Mucosa of stomach (tissue), 1 donor: ENCODE results near the gene RIOK1.
A peak's percentile ranks its signal among the peaks of the same experiment; 100 is the strongest.

Experiments used
- H3K27me3 ChIP-seq: one replicate; pipeline ENCODE4 v1.7.0; 2013; ENCODE audit warnings: mild to moderate bottlenecking, low read length; ENCODE audit not compliant: control insufficient read depth, insufficient read depth
- H3K36me3 ChIP-seq: one replicate; pipeline ENCODE4 v1.7.0; 2013; ENCODE audit warnings: low read length; ENCODE audit not compliant: control insufficient read depth, insufficient read depth
- H3K4me1 ChIP-seq: one replicate; pipeline ENCODE4 v1.7.0; 2013; ENCODE audit warnings: mild to moderate bottlenecking, low read length; ENCODE audit not compliant: control insufficient read depth, insufficient read depth
- H3K4me3 ChIP-seq: one replicate; pipeline ENCODE4 v1.7.0; 2013; ENCODE audit warnings: low read length
- H3K9ac ChIP-seq: one replicate; pipeline ENCODE4 v1.7.0; 2013; ENCODE audit warnings: mild to moderate bottlenecking, low read length, moderate library complexity
- H3K9me3 ChIP-seq: one replicate; pipeline ENCODE4 v1.7.0; 2013; ENCODE audit warnings: mild to moderate bottlenecking, low read length, moderate library complexity; ENCODE audit not compliant: control insufficient read depth
- donor health status: Pancreatic carcinoma.

The RIOK1 gene

DNA sequence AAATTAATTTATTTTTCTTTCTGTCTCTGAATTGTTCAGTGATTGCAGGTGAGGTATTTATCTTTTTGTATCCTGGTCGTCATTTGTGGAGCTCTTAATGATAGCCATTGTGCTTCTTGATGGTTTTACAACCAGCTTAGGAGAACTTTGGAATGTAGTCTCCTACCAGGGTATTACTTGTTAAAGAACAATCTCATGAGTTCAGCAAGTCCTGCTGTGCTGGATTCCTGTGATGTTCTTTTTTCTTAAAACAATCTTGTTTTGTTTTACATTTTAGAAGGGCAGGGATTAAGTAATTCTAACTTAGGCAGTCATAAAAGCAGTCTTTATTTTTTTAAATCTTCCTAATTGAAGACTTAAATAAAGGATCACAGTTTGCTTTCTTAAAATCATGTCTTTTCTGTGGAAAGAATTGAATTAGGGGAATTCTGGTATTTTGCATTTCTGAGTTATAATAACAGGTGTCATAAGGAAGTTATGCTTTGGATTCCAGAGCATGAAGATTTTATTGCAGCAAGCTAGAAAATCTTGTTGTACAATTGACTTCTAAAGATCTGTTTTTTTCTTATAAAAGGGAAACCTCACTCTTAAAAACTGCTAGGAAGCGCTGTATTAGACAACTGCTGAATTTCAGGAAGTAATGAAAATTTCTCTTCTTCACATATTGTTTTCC, 23.7 kb downstream of the RIOK1 start:
- no peak overlapping the region for H3K9ac ChIP-seq
- H3K9me3 ChIP-seq: no peaks in the 10 kb centered on the region
- no peak overlapping the region for H3K4me3 ChIP-seq
- H3K27me3 ChIP-seq: no peaks in the 10 kb centered on the region
- peaks cover 15% of the 10 kb centered on the region for H3K36me3 ChIP-seq
- H3K4me1 ChIP-seq: no peaks in the 10 kb centered on the region

DNA sequence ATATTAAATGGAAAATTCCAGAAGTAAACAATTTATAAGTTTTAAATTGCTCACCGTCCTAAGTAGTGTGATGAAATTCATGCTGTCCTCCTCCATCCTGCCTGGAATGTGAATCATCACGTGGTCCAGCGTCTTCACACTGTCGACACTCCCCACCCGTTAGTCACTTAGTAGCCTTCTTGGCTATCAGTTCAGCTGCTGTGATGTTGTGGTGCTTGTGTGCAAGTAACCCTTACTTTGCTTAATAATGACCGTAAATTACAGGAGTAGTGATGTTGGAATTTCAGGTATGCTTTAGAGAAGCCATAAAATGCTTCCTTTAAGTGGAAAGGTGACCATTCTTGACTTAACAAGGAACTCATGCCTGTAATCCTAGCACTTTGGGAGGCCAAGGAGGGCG, 25.2 kb downstream of the RIOK1 start:
- Histone ChIP-seq H3K36me3 (peaks cover 15% of the 10 kb centered on the region), H3K4me3 (no peak overlapping the region), H3K27me3 (no peaks in the 10 kb centered on the region), H3K9ac (no peak overlapping the region), H3K9me3 (no peaks in the 10 kb centered on the region), H3K4me1 (peaks cover 8% of the 10 kb centered on the region)

DNA sequence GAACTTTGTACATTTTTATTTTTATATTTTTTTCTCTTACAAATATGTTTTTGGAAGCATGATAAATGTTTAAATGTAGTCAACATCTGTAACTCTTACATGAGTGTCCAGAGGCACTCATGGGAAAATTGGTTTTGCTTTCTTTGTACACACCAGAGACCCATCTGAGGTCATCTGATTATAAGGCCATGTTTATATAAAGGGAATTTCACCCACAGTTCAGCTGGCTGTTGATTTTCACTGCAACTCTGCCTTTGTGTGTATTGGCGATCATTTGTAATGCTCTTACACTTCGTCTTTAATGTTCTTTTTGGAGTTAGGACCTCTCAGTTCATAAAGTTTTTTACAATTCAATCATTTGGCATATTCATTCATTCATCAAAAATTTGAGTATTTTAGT, 28.1 kb downstream of the RIOK1 start:
- H3K4me1 ChIP-seq: peaks cover 8% of the 10 kb centered on the region
- H3K9me3 ChIP-seq: no peaks in the 10 kb centered on the region
- H3K27me3 ChIP-seq: no peaks in the 10 kb centered on the region
- no peak overlapping the region for H3K9ac ChIP-seq
- H3K36me3 ChIP-seq: peaks cover 15% of the 10 kb centered on the region
- no peak overlapping the region for H3K4me3 ChIP-seq

DNA sequence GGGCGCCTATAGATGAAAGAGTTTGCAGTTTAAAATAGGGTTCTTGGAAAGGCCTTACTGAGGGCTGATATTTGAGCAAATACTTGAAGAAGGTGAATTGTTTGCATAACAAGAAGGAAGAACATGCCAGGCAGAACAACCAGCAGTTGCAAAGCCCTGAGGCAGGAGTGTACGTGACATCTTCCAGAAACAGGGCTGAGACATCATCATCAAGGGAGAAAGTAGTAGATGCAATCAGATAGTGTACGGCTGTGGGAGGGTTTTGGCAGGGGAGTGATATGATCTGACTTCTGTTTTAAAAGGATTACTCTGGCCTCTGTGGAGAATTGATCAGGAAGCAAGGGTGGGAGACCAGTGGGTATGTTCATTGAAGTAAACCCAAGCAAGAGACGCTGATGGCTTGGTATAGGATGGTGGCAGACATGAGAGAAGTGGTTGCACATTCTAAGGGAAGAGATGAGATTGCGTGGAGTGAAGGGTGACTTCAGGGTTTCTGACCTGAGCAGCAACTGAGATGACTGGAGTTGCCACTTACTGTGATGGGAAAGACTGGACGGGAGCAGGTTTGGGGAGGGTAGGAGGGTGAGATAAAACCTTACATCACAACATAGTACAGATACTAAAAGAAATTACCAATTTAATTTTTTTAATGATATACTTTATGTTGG, 28.8 kb downstream of the RIOK1 start:
- Histone ChIP-seq H3K4me1 (peaks cover 8% of the 10 kb centered on the region), H3K9ac (no peak overlapping the region), H3K9me3 (no peaks in the 10 kb centered on the region), H3K4me3 (no peak overlapping the region), H3K36me3 (peaks cover 15% of the 10 kb centered on the region), H3K27me3 (no peaks in the 10 kb centered on the region)

DNA sequence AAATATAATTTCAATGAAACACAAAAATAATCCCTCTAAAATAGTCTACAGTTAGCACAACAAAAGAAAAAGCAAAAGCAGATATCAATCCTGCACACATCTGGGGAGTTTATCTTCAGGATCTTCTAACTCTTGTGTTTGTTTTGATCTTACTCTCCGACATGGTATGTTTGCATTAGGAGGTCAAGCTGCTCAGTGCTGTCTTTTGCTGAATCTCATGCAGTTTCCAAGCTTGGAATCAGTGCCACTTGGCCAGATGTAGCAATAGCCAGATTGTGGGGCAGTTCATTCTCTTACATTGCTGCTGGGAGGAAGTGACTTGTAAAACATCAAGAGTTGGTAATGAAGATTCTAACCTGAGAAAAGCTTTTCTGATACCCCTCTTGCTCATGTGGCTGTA, 29.5 kb downstream of the RIOK1 start:
- H3K27me3 ChIP-seq: no peaks in the 10 kb centered on the region
- H3K36me3 ChIP-seq: peaks cover 11% of the 10 kb centered on the region
- peaks cover 8% of the 10 kb centered on the region for H3K4me1 ChIP-seq
- no peaks in the 10 kb centered on the region for H3K9me3 ChIP-seq
- H3K4me3 ChIP-seq: no peak overlapping the region
- no peak overlapping the region for H3K9ac ChIP-seq

DNA sequence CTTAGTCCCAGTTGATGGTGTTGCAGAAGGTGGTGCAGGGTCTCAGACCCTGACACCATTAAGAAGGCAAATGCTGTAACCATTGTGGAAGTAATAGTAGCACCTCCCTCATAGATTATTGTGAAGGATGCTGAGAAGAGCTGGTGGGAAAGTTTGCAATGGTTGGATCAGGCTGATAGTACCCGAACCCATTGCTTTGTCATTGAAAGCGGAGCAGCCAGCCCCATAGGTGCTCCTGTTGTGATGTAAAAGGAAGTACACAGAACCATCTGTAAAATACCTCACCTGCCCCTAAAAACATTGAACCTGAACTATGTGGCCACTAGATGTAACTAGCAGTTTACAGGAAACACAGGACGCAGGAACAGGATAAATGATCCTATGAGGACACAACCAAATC, 31.5 kb downstream of the RIOK1 start:
- Histone ChIP-seq H3K9me3 (no peaks in the 10 kb centered on the region), H3K36me3 (no peaks in the 10 kb centered on the region), H3K9ac (no peak overlapping the region), H3K4me3 (no peak overlapping the region), H3K27me3 (no peaks in the 10 kb centered on the region), H3K4me1 (peaks cover 8% of the 10 kb centered on the region)

DNA sequence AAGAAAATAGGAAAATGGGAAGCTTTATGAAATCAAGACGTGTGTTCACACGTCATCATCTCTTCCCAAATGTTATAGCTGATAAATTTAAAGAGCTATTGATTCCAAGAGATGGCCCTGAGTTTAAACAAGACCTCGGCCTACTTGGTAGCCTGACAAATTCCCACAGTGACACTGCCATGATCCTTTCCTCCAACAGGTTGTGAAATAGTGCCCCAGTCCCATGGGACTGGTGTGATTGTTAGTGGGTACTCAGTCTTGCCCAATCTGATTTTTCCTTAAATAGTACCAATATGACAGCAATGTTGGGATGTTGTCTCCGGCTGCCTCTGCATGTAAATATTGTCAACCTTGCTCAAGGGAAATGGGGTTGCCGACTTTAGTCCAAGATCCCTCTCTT, 34.5 kb downstream of the RIOK1 start:
- Histone ChIP-seq H3K9ac (no peak overlapping the region), H3K4me3 (no peak overlapping the region), H3K27me3 (no peaks in the 10 kb centered on the region), H3K36me3 (no peaks in the 10 kb centered on the region), H3K9me3 (no peaks in the 10 kb centered on the region), H3K4me1 (peaks cover 6% of the 10 kb centered on the region)

DNA sequence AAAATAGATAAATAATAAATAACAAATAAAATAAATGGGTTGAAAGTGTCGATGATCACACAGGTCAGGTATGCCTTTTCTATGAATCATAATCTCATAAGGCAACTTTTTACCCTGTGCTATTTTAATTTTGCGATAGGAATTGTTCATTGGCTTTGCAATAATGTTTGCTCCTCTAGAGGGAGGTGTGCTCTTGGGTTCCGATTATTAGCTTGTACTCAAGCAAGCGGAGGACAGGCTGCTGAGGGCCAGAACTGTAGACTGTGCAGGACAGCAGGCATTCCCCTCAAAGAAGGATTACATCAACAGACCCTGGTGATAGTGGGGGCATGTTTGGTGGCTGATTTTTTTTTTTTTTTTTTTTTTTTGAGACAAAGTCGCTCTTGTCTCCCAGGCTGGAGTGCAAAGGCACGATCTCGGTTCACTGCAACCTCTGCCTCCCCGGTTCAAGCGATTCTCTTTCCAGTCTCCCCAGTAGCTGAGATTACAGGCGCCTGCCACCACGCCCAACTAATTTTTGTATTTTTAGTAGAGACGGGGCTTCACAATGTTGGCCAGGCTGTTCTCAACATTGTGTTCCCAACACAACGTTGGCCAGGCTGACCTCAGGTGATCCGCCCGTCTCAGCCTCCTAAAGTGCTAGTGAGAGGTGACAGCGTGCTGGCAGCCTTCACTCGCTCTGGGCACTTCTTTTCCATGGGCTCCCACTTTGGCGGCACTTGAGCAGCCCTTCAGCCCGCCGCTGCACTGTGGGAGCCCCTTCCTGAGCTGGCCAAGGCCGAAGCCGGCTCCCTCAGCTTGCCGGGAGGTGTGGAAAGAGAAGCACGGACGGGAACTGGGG, 35.6 kb downstream of the RIOK1 start:
- H3K27me3 ChIP-seq: no peaks in the 10 kb centered on the region
- H3K4me3 ChIP-seq: no peak overlapping the region
- no peak overlapping the region for H3K9ac ChIP-seq
- no peaks in the 10 kb centered on the region for H3K9me3 ChIP-seq
- no peaks in the 10 kb centered on the region for H3K4me1 ChIP-seq
- no peaks in the 10 kb centered on the region for H3K36me3 ChIP-seq

DNA sequence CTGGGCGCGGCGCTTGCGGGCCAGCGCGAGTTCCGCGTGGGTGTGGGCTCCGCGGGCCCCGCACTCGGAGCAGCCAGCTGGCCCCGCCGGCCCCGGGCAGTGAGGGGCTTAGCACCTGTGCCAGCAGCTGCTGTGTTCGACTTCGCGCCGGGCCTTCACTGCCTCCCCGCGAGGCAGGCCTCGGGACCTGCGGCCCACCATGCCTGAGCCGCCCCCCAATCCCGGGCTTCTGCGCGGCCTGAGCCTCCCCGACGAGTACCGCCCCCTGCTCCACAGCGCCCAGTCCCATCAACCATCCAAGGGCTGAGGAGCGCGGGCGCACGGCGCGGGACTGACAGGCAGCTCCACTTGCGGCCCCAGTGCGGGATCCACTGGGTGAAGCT, 36.2 kb downstream of the RIOK1 start:
- Histone ChIP-seq H3K9me3 (no peaks in the 10 kb centered on the region), H3K4me3 (no peak overlapping the region), H3K36me3 (no peaks in the 10 kb centered on the region), H3K27me3 (no peaks in the 10 kb centered on the region), H3K4me1 (no peaks in the 10 kb centered on the region), H3K9ac (no peak overlapping the region)

DNA sequence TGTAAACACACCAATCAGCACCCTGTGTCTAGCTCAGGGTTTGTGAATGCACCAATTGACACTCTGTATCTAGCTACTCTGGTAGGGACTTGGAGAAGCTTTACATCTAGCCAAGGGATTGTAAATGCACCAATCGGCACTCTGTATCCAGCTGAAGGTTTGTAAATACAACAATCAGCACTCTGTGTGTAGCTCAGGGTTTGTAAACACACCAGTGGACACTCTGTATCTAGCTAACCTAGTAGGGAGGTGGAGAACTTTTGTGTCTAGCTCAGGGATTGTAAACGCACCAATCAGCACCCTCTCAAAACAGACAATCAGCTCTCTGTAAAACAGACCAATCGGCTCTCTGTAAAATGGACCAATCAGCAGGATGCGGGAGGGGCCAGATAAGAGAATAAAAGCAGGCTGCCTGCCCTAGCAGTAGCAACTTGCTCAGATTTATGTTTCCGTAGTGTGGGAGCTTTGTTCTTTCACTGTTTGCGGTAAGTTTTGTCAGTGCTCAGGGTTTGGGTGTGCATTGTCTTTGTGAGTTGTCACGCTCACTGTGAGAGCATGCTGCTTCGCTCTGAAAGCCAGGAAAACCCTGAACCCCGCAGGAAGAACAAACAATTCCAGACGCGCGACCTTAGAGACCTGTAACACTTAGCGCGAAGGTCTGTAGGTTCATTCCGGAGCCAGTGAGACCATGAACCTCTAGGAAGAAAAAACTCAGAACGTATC, 37.0 kb downstream of the RIOK1 start:
- no peaks in the 10 kb centered on the region for H3K36me3 ChIP-seq
- peaks cover 8% of the 10 kb centered on the region for H3K4me1 ChIP-seq
- no peak overlapping the region for H3K4me3 ChIP-seq
- H3K27me3 ChIP-seq: no peaks in the 10 kb centered on the region
- H3K9me3 ChIP-seq: no peaks in the 10 kb centered on the region
- no peak overlapping the region for H3K9ac ChIP-seq

DNA sequence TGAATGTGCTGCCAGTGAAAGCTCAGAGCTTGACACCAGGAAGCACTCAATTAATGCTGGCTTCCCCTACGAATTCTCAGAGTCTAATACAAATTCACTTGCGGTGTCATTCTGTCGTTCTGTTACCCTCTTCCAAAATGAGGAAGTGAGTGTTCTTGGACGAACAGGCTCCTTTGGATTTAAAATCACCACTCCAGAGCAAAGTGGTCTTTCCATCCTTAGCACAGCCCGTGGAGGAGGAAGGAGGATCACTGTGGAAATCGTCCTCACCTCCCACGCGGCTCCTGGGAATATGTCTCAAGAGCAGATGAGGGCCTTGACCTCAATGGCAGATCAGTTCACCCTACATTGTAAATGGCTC, 41.7 kb downstream of the RIOK1 start:
- Histone ChIP-seq H3K36me3 (no peaks in the 10 kb centered on the region), H3K4me3 (no peak overlapping the region), H3K9ac (peak overlapping the region; percentile 20), H3K9me3 (no peaks in the 10 kb centered on the region), H3K27me3 (no peaks in the 10 kb centered on the region), H3K4me1 (peaks cover 18% of the 10 kb centered on the region)
